Upper lobe of left lung (tissue), 4 donors: Measurements from ENCODE around the gene AMDHD1.

Source experiments
- CTCF ChIP-seq, 6 experiments: fragments of 450-650 bp in 4 of 6; fragments of 200-600 bp in 2 of 6; sonication (generic) in 2 of 6; IDR thresholded peaks; one replicate each; pipeline ENCODE4 v1.5.1; 2016 to 2019; ENCODE audit warnings: antibody characterized with exemption in 6 of 6
- EP300 ChIP-seq, 4 donors: sonication (generic); formaldehyde crosslinking; IDR thresholded peaks; one replicate each; pipeline ENCODE4 v1.5.1; 2017; ENCODE audit warnings: antibody characterized with exemption in 4 of 4, control low read depth in 2 of 4
- POLR2A ChIP-seq, 4 donors: fragments of 450-650 bp; IDR thresholded peaks; one replicate each; pipeline ENCODE4 v1.5.1; 2016 to 2017; ENCODE audit warnings: antibody characterized with exemption in 4 of 4, mild to moderate bottlenecking in 2 of 4
- POLR2AphosphoS5 ChIP-seq, 2 donors: sonication (generic); formaldehyde crosslinking; IDR thresholded peaks; one replicate each; pipeline ENCODE4 v1.5.1; 2017; ENCODE audit warnings: antibody characterized with exemption in 2 of 2

DNA sequence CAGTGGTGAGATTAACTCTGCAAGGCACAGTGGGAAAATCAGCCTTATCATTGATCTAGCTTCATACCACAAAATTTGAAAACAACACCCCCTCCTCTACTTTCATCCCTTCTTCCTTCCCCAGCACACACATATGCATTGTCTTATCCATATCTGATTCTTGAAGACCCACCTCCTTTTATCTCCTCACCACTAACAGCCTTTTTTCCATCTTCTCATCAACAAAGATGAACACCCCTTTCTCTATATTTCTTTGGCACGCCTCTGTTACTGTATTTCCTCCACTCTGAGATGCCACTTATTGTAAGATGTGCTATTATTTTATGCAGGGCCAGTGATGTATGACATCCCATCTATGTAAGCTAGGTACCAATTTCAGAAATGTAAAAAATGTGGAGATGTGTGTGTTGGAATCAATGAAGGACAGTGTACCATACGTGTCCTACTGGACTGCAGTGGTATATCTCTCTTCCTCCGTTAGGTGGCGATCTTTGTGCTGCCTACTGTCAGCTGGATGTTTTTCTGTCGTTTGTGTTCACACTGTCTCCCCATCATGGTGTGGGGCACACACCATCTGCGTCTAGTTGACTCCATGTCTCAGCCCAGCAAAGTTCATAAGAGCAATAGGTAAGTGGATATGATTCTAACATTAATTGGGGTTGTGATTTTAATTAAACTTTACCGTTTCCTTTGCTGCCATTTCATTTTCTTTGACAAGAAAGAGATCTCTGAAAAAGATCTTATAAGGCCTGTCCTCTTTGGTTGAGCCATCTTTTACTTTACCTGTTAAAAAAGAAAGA lies 24.7 kb upstream of the AMDHD1 start:
- no peak for TF ChIP-seq POLR2A (IDR thresholded peaks at IDR 0.05)
- TF ChIP-seq CTCF (IDR thresholded peaks at IDR 0.05), result peak; percentile 67 to 83 (median 78)
- no peak for TF ChIP-seq EP300 (IDR thresholded peaks at IDR 0.05)
- TF ChIP-seq POLR2AphosphoS5 (IDR thresholded peaks at IDR 0.05), result no peak
